ENCODE measurements around the gene CHRD.
A peak's percentile ranks its signal among the peaks of the same experiment; 100 is the strongest.

CHRD gene

DNA sequence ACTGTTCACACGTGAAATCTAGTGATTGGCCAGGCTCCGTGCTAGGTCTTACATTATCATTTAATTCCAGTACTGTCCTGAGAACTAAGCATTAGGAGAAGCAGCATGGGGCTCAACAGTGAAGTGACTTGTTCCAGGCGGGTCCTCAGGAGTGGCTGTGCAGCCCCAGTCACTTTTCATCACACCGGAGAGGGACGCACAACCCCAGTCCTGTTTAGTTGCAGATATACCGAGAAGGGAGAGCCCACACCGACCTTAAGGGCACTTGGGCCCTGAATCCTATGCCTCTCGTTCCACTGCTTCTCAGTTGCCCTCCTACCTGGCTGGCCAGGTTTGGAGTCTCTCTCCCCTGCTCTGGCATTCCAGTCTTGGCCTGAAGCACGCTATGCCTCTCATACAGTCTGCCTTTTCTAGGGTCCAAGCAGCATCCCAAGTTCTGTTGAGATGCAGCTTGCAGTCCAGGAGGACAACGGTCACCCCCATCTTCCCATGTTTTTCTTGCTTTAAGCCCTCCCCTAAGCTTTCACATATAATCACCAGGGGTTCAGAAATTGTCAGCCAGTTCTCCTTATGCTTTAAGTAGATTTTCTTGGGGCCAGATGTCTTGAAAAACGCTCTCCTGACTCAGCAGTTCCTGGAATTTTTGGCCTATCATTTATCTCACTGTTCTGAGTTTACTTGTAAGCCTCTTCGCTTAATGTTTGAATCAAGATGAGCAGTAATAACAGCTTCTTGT lies 32.4 kb upstream of the CHRD start:
- no peak for DNase-seq

DNA sequence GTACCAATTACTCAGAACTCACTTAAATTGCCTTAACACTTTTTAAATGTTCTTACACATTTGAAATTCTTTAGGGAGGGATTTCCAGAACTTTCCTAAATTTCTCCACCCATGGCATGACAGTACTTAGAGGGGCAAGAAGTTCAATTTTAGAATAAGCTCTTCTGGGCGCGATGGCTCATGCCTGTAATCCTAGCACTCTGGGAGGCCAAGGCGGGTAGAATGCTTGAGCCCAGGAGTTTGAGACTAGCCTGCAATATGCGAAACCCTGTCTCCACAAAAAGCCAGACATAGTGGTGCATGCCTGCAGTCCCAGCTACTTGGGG lies 31.8 kb upstream of the CHRD start:
- no peak for DNase-seq

GRCh38 chr3:184349563-184350470 lies 30.0 kb upstream of the CHRD start:
- no peak for DNase-seq

GRCh38 chr3:184350618-184351017 lies 29.2 kb upstream of the CHRD start:
- no peak for DNase-seq

GRCh38 chr3:184351511-184352148 lies 28.2 kb upstream of the CHRD start:
- no peak for DNase-seq

DNA sequence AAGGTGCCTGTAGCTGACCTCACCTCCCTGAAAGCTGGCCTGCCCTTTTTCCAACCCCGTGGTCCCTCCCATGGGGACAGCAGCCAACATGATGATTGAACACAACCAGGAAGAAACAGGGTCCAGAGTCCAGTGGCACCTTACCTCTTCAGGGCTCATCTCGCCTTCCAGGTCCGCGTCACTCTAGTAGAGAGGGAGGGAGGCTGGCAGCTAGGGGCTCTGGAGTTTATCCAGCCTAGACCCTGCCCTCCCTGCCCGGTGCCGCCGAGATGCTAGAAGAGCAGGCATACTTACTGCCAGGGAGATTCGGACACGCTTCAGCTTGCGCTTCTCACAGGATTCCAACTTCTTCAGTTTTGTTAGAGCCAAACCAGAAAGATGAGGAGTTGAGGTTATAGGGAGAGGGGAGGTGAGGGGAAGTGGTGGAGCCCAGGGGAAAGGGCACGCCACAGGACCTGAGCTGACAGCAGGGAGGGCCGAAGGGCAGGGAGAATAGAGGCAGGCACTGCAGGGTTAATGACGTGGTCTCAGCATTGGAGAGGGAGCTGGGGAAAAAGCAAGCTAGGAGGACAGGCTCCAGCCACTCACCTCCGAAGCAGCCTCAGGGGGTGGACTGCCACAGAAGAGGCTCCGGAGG lies 27.6 kb upstream of the CHRD start:
- DNase-seq = no peak

DNA sequence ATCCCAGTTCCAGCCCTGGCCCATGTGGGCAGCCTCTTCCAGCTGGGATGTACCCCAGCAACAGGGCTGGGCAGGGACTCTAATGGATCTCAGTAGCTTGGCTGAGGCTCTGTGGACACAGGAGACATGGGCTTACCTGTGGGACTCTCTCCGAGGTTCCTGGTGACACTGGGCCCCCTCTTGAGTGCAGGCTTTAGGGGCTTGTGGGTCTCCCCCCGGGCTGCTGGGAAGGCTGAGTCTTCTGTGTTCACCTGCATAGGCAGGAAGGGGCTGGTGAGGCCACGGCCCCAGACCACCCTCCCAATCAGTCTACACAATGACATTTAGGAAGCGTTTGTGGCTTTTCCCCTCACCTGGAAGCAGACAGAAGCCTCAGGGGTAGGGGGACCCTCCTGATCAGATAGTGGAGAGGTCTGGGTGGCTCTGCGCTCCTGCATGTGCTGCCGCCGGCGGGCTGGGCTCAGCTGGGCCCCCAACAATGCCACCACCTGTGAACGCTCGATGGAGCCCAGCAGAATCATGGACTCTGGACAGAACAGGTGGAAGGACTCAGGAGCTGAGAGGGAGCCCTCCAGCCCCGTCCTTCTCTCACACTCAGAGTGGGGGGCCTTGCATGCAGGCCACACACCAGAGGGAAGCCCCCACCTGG lies 26.8 kb upstream of the CHRD start:
- no peak for DNase-seq

- no peak for DNase-seq
Measured at GRCh38 chr3:184353546-184353941, 26.3 kb upstream of the CHRD start.

DNA sequence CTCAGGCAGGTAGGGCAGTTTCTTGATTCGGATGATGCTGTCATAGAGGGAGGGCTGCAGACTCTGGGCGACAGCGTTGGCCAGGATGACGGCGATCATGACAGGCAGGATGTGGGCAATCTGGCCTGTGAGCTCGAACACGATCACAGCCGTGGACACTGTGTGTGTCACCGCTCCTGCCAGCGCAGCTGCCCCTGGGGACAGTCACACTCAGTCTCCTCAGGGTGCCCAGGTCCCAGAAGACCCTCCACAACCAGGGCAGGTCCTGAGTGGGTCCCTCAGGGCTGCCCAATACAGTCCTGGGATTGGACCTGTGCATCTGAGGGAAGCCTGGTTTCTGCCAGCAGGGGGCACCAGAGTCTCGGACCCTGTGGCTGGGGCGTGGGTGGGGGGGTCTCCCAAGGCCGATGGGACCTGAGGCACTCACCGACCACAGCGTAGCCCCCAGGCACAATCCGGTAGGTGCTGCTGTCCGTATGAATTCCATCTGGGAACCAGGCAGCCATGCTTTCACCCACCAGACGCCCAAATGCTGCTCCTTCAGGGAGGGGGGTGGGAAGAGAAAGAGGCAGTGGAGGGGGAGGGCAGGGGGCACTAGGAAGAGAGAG lies 25.6 kb upstream of the CHRD start:
- peak; percentile 64 for DNase-seq

GRCh38 chr3:184354754-184355153 lies 25.1 kb upstream of the CHRD start:
- DNase-seq = no peak

DNA sequence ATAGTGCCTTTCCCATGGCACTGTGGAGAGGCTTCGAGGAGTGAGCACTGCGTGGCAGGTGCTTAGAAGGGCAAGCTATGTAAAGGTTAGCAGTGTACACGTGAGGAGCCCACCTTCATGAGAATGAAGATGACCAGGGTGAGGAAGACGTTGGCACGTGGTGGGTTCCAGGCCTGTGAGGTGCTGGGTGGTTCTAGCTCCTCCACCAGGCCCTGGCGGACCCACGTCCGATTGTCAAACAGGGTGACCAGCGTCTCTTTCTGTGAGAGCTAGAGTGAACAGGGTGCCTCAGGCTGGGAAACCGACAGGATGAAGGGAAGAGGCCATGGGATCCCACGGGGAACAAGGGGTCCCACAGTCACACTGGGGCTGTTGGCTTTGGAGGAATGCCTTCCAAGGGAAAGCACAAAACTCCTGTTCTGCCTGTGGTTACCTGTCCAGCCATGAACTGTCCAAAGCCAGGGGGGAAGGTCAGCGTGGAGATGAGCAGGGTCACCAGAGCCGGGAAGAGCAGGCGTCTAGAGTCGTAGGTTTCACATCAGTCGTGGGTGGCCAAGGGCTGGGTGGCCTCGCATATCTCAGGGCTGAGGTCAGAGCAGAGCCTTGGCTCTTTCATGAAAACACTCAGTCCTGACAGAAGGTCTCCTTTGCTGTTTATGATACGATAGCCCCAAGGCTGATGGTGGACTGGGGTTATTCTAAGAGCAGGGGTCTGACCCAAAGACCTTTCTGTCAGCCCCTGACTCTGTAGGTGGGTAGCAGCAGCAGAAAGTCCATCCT lies 24.4 kb upstream of the CHRD start:
- no peak for DNase-seq

DNA sequence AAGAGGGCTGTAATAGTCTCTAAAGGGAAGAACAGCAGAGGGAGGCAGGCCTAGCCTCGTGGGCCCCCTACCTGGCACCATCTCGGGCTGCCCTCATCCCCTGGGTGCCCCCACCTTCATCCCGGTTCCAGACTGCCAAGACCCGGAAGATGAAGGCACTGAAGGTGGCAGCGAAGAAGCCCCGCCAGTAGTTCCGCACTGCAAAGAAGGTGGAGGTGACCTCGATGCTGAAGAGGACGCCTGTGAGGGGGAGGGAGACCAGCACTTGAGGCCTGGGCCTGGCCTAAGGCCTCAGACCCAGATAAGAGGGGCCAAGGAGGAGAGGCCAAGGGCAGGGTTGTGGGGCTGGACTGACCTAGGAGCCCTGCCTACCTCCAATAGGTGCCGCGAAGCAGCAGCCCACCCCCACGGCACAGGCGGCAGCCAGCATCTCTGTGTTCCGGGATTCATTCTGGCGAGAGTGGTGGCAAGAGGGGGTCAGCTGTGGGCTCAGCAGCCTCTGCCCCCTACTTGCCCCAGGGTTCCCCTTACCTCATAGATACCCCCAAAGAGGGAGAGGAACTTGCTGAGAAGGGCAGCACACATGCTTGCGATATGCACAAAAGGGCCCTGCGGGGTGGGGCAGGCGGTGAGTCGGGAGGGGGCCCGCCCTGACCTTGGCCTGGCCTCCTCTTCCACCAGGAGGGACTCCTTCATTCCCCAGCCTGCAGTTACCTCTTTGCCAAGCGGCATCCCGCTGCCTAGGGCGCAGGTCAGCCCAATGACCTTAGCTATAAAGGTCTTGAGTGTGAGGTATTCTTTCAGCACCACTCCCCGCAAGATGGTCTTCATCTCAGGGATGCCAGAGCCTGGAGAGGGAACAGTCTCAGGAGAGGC lies 22.4 kb upstream of the CHRD start:
- no peak for DNase-seq

DNA sequence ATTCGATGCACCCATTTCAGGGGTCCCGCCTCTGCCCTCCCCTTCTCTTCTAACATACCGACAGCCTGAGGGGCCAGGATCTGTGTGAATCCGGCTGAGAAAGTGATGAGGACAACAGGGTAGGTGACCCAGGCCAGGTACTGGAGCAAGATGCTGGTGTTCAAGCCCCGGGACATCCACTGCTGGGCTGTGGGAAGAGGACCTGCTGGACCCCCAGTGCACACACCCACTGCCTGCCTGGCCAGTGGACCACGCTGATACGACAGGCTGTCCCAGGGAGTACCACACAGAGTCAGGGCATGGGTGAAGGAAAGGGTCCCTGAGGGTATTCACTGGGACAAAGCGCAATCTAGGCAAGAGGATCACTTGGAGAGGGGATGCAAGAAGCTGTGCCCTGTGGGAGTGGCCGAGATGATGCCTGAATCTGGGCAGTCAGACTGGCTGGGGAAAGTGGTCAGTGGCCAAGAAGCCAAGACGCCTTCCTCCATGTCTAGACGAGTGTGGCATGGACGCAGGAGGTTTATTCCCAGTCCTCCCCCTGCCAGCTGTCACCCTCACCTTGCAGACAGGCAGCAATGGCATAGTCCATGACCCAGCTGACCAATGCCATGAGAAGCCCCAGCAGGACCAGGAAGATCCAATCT lies 21.6 kb upstream of the CHRD start:
- no peak for DNase-seq

DNA sequence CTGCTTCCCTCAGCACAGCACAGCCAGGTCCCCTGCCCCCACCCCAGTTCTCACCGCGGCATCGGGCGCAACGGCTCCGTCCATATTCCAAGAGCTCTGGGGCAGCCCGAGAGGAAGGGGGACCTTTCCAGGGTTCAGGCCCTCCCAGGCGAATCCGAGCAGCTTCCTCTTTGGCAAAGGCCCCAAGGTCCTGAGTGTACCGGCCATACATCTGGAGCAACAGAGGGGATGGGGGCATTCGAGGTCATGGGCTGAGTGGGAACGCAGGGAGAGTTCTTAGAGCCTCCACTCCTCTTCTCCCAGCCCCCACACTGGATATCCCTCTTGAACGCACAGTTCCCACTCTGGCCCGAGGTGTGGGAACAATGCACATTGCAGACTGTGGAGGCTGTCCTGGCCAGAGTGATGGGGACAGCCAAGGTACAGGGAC lies 20.9 kb upstream of the CHRD start:
- DNase-seq = no peak

GRCh38 chr3:184359610-184360009 lies 20.2 kb upstream of the CHRD start:
- no peak for DNase-seq

DNA sequence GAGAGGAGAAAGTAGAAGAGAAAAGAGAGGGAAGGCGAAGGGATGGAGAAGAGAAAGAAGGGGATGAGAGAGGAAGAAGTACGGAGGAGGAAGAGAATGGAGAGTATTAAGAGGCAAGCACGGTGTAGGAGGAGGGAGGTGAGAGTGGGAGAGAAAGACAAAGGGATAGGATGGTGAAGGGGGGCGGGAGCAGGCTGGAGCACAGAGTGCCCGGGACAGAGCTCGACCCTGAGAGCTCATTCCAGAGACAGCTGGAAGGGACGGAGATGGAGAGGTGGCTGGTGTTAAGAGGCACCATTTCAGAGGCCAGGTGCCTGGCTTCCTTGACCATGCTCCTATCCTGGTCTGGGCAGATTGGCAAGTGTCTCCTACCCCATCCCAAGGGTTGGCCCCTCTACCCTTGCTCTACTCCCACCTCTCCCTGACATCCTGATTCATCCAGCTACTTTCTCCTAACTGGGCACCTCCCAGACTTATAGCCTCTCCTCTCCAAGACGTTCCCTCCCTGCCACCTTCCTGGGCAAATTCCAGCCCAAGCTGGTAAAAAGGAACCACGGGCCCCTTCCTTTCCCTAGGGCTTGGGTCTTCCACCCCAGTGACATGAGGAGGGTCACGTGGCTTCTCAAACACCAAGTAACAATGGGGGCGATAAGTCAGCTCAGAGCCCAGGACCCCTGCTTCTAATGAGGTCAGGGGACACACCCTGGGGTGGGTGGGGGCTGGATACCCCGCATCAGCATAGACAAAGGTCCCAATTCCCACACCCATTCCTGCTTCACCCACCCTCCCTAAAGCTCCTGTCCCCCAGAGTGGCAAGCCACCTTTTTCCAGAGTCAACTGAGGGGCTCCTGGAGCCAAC lies 19.6 kb upstream of the CHRD start:
- no peak for DNase-seq

GRCh38 chr3:184360929-184361531 lies 18.8 kb upstream of the CHRD start:
- no peak for DNase-seq

DNA sequence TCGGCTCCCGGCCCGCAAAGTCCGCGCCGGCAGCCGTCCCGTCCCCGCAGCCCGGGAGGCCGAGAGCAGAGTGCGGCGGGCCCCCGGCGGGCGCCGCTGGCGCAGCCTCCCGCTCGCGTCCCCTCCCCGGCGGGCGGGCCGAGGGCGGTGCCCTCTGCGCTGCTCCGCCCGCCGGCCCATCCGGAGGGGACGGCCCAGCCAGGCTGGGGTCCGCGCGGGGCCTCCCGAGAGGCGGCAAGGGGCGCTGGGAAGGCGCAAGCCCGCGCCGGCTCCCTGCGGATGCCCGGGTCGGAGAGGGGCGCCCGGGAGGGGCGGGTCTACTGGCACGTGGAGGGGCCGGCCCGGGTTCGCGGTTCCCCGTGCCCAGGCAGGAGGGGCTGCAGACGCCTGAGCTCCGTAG lies 18.3 kb upstream of the CHRD start, which contains the start of the genes CLCN2 and POLR2H:
CLCN2 (minus strand) TSS at position 74 of the 400 bp plus-strand sequence. CDS start 126 bp downstream, outside the sequence.
POLR2H (plus strand) TSS at position 179 of the 400 bp plus-strand sequence. CDS start 1,783 bp downstream, outside the sequence.
- no peak for DNase-seq

Data from activated CD4-positive, CD25-positive, alpha-beta regulatory T cell treated with anti-CD3 and anti-CD28 coated beads, Interleukin-2, amount 50 U/mL, for 72 hours (primary cell).